Renal cortex interstitium (tissue), 11 donors: ENCODE measurements around the gene CACNA1C. TPM values are rescaled to one million over a fixed set of nuclear protein-coding genes. Genes with fewer than 3 reads are reported as not detected.
A peak's percentile ranks its signal among the peaks of the same experiment; 100 is the strongest.

Source experiments
- DNase-seq, 11 donors: peaks; one replicate each; pipeline ENCODE4 v3.0.0-alpha.2; 2013; ENCODE audit warnings: low read depth in 9 of 11, low spot score in 4 of 11; ENCODE audit errors: extremely low read depth in 1 of 11
- polyA plus RNA-seq, 3 donors: library from polyadenylated mRNA; unstranded; fragments of 120-200 nt; gene quantifications; one replicate each; pipeline ENCODE4 v1.2.1, GENCODE V29; 2013; ENCODE audit not compliant: insufficient read length in 3 of 3

The CACNA1C gene
- polyA plus RNA-seq, 3 donors, result 7.2 to 13.1 (median 7.8) TPM

GRCh38 chr12:2509137-2509536, 456.4 kb downstream of the CACNA1C start:
- DNase-seq, result no peak

GRCh38 chr12:2510045-2510444, 457.3 kb downstream of the CACNA1C start:
- no peak for DNase-seq

GRCh38 chr12:2513141-2514037, 460.6 kb downstream of the CACNA1C start:
- DNase-seq, result no peak

- no peak for DNase-seq
These were observed 461.2 kb downstream of the CACNA1C start for GRCh38 chr12:2514038-2514340.

- DNase-seq, result no peak
These were observed 468.0 kb downstream of the CACNA1C start for GRCh38 chr12:2520722-2521246.

- no peak for DNase-seq
These were observed 470.5 kb downstream of the CACNA1C start for GRCh38 chr12:2523317-2523716.

- no peak for DNase-seq
These were observed 471.1 kb downstream of the CACNA1C start for GRCh38 chr12:2523844-2524243.

- DNase-seq, result no peak
These were observed 473.6 kb downstream of the CACNA1C start for GRCh38 chr12:2526371-2526770.

GRCh38 chr12:2528001-2528400, 475.2 kb downstream of the CACNA1C start:
- no peak for DNase-seq

GRCh38 chr12:2529807-2530206, 477.0 kb downstream of the CACNA1C start:
- DNase-seq, result no peak

- DNase-seq, result no peak
These were observed 478.6 kb downstream of the CACNA1C start for GRCh38 chr12:2531371-2531770.

- DNase-seq, result no peak
These were observed 480.2 kb downstream of the CACNA1C start for GRCh38 chr12:2533036-2533435.

GRCh38 chr12:2535583-2536204, 482.9 kb downstream of the CACNA1C start:
- no peak for DNase-seq

- no peak for DNase-seq
These were observed 483.9 kb downstream of the CACNA1C start for GRCh38 chr12:2536724-2537123.

GRCh38 chr12:2537868-2538541, 485.2 kb downstream of the CACNA1C start:
- DNase-seq, result peak in 1 of 11 donors; percentile 64

GRCh38 chr12:2539938-2540337, 487.2 kb downstream of the CACNA1C start:
- no peak for DNase-seq

GRCh38 chr12:2540535-2540941, 487.8 kb downstream of the CACNA1C start:
- no peak for DNase-seq

- no peak for DNase-seq
These were observed 488.9 kb downstream of the CACNA1C start for GRCh38 chr12:2541631-2542204.

- no peak for DNase-seq
These were observed 491.0 kb downstream of the CACNA1C start for GRCh38 chr12:2543801-2544200.

GRCh38 chr12:2544230-2544629, 491.4 kb downstream of the CACNA1C start:
- no peak for DNase-seq
